HG03520 (cell line): ENCODE data around the gene RP9.
"Not testable (repeated sequence)": the region's sequence is repeated elsewhere in the genome, so short reads cannot be mapped to it uniquely, and the experiment has no call there.

Source experiments
- ATAC-seq: cut with Tn5 transposase; IDR thresholded peaks from one replicate; pipeline ENCODE4 v1.9.1; 2021; ENCODE audit warnings: mild to moderate bottlenecking, moderate library complexity; ENCODE audit not compliant: unreplicated experiment

The RP9 gene

DNA sequence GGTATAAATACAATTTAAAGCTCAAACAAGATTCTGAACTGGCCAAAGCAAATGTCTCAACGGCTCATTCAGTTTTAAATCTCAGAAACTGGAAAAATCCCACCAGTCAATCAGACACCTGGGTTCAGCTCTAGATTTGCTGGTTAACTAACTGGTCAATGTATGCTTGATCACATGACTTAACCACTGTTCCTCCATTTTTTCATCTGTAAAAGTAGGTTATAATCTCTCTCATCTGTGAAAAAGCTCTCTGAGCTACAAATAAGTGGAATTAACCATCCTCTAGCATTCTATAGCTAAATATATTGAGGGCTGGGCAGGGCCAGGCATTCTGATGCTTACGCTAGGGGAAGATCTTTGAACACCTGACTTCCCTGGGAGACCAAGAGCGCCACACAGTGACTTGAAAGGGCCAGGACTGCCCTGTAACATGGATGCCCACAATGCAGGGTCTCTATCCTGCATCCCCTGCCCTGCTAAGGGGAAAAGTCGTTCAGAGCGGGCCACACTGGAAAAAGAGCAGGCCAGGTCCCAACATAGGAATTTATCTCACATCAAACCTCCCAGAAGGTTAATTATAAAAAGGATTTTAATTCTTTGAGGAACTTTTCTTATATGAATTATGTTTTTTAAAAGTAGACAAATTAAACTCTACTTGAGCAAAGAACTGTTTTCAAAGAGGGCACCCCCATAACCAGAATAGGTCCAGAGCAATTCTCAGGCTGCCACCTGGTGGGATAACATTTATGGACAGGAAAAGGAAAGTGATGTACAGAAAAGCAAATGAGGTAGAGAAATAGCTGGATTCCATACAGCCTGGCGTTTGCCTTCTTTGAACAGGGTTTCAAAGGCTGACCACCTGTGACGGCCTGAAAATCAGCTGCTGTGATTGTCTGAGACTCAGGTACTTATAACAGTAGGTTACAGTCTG lies 1.8 kb downstream of the RP9 start:
- peak; percentile 27 for ATAC-seq

DNA sequence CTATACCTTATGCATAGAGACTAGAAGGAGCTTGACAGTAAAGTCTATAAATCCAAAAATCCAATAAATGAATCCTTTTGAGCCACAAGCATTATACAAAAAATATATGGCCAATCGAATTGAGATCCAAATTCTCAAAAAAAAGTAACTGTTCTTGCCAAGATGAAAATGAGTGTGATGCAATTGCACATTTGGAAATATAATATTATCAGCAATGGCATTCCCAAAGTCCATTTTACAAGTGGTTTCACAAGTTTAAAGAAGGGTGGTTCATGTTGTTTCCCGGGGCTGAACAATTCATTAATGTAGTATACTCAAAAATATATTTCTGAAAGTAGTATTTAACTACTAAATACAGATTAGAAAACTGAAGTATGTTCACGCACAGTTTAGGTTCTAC lies 7.3 kb downstream of the RP9 start:
- no peak for ATAC-seq

DNA sequence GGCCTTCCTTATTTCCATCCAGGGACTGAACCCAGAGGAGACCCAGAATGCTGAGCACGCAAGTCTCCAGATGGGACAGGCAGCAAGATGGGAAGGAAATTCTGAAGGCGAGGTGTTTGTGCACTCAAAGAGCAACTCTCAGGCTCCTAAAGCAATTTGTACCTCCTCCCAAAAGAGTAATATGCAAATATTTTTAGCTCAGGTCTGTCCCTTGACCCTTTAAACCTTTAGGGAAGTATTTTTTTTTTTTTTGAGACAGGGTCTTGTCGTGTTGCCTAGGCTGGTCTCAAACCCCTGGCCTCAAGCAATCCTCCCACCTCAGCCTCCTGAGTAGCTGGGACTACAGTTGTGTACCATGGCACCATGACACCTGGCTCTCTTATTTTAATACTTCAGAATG lies 8.4 kb downstream of the RP9 start:
- ATAC-seq, result no peak

DNA sequence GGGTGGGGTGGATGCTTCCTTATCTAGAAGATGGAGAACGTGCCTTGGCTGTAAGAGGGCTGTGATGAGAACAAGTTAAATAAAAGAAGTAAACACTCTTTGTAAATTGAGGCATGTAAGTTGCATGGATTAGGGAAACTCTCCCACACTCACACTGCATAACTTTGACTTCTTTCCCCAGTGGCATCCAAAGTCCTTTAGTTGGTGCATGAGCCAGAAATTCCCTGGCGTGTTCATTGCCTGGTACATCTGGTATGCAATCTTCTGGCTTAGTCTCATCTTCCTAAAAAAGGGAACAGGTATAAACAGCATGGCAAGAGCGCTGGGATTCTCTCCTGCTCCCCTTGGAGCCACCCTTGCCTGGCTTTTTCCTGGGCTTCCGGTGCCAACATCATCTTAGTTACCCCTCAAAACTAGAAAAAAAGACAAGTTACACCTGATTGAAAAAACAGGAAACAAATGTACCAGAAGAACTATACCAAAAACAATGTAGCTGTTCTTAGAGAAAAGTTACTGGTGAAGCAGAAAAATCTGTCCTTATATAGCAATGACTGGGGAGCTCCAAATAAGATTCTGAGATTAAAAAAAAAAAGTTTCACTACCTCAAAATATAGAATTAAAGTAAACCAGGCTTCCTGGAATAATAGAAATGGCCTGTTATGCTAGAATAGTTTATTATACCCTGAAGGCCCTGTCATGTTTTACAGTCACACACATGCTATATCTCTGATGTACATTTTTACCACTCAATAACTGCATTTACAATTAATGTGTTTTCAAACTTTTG lies 9.9 kb downstream of the RP9 start:
- no peak for ATAC-seq

DNA sequence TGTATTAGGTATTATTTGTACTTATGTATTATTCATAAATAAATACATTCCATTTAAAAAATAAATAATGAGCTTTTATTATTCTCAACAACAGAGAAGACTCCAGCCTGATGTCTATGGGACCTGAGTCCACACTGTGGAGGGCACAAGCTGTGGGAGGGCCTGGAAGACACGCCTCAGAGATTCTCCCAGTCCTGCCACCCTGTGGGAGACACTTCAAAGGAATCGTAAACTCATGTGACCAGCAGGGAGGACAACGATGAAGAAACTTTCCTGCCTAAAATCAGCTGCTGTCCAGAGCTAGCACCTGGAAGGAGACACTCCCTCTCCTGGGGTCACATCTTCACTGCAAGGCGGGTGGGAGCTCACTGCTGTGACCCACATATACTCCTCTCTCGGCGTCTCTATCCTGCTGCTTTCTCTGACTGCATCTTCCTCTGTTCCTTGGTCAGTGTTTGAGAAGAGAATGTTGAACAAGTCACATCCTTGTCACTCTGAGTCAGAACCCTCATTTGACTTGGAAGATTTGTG lies 14.4 kb downstream of the RP9 start:
- ATAC-seq, result not testable (repeated sequence)

DNA sequence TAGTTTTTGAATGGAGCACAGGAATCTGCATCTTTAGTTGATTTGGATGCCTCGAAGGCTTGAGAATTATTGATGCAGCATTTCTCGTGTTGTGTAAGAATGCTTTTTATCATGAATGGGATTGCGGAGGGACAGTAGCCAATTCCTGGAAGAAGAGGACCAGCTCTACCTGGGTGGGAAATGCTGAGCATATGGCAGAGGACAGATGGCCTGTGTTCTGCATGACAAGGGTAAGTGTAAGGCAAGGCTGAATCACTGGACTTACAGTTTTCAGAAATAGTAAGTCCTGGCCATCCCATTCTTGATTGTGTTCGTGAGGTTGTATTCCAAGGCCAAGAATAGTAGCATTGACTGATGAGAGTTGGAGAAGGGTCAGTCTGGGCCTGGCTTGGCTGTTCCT lies 15.9 kb downstream of the RP9 start:
- ATAC-seq, result no peak

DNA sequence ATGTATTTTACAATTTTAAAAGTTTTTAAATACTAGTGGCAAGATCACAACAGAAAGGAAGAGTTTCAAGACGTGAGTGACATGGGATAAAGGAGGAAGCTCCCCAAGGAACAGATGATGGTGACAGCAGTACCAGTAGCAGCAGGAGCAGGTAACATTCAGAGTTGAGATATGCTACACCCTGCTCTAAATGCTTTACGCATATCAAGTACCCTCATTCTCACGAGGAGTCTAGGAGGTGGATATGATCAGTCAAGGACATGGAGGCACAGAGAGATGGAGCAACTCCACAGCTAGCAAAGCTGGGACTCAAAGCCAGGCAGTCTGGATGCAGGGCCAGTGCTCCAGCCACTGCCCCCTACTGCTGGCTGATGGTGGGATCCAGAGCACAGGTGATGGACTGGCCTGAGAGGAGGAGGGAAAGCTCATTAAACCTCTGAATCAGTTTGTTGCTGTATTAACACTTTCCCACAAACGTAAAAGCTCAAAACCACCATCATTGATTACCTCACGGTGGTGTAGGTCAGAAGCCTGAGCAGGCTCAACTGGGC lies 17.5 kb downstream of the RP9 start:
- ATAC-seq, result no peak

DNA sequence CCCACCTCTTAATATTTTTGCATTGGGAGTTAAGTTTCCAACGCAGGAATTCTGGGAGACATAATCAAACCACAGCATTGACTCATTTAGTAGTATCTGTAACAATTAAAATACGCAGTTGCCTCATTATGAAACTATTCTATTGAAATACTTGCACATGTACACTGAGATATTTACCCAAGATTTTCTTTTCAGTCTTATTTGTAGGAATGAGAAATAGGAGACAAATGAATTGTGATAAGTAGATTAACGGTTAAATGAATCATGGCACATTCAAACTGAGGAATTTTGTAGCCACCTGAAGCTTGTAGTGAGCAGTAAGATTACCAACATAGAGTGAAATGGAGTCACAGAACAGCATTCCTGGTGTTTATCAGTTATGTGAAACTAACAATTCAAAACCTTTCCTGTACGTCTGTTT lies 18.1 kb downstream of the RP9 start:
- ATAC-seq, result no peak

DNA sequence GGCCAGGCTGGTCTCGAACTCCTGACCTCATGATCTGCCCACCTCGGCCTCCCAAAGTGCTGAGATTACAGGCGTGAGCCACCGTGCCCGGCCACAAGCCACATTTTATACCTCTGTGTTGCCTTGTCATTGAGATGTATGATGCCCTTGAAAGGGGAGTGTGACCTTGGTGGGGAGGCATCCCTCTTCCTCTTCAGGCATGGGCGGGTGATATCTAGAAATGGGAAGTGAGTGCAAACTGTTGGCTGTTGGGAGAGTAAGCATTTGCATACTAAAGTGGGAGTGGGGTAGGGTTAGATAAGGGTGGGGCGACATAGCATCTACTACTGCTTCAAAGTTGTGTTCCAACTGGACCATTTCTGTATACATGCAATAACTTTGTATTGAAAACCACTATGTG lies 20.1 kb downstream of the RP9 start:
- ATAC-seq, result no peak

DNA sequence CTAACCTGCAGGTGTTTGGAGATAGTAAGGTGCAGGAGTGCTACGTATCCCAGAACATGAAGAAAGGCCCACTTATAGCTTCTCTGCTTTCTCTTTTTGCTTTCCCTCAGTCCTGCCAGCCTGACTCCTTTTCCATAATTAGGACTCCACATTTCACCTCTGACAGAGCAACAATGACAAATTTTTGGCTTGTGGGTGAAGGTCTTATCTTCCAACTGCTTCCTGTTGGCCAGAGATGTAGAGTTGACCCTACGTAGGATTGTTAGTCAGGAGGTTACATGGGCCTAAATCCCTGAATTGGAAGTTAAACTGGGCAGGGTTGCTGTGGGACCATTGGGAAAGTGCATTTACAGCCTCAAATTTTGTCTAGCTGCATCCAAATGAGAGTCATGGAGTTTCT lies 21.3 kb downstream of the RP9 start:
- ATAC-seq, result no peak

DNA sequence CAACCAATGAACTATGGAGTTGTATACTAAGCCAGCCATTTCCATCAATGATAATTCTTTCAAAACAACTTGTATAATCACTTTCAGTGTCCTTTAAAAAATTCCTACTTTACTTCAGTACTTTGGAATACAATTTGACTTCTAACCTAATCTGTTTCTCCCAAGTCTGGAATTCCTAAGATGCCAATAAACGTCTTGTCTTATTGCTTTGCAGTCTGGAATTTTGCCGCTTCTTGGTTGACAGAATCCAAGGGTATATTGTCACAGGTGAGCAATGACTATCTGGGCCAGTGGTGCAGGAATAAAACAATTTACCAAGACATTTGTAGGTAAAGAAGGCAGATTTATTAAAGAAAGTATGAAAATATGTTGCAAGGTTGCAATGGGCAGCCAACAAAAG lies 21.8 kb downstream of the RP9 start:
- ATAC-seq, result no peak

DNA sequence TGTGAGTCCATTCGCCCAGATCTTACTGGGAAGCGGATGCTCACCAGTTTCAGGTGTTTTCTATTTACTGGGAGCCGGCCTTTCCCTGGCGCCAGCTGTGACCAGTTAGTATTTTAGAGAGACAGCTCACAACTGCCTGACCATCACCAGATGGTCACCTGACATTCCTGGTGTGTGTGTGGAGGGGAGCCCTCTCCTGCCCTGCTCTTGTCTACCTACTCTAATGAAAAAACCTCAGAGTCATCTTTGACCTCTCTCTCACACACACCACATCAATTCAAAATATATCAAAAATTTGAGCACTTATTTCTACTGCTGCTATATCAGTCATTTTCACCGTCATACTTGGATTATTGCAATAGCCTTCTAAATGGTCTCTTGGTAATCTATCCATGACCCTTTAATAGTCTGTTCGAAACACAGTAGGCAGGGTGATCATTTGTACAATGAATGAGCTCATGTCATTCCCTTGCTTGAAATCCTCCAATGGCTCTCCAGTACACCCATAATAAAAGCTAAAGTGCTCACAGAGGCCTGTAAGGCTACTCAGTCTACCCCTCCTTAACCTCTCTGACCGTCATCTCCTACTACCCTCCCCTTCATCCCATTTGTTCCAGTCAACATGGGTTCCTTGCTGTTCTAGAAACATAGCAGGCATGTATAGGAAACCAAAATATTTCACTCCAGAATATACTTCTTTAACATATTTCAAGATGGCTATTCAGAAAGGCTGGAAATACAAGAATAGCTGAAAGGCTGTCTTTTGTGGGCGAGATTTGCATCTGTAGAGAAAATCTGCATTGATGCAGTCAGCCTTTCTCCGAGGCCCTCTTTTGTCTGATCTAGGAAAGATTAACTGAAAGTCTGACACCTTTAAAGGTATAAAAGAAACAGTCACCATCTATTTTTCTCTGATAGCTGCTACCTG lies 29.2 kb downstream of the RP9 start:
- no peak for ATAC-seq

DNA sequence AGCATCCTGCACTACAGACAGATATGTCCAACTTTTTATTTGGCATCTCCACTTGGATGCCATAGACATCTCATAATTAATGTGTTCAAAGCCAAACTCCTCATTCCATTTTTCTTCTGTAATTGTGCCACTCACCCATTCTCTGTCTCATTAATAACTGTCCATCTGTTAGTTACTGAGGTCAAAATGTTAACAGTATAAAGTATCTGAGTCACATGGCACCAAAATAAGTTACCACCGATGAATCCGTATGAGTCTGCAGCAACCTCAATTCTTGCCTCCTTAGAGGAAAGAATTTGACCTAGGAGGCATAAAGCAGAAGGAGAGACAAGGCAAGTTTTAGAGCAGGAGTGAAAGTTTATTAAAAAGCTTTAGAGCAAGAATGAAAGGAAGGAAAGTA lies 30.1 kb downstream of the RP9 start:
- no peak for ATAC-seq

DNA sequence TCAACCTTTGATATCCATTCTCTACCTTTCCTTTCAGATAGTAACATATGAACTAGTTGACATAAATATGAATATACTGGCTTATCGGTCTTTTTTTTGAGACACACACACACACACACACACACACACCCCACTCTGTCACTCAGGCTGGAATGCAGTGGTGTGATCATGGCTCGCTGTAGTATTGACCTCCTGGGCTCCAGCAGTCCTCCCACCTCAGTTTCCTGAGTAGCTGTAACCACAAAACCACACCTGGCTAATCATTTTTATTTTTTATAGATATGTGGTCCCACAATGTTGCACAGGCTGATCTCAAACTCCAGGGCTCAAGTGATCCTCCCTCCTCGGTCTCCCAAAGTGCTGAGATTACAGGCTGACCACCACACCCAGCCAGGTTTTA lies 32.5 kb downstream of the RP9 start:
- no peak for ATAC-seq

DNA sequence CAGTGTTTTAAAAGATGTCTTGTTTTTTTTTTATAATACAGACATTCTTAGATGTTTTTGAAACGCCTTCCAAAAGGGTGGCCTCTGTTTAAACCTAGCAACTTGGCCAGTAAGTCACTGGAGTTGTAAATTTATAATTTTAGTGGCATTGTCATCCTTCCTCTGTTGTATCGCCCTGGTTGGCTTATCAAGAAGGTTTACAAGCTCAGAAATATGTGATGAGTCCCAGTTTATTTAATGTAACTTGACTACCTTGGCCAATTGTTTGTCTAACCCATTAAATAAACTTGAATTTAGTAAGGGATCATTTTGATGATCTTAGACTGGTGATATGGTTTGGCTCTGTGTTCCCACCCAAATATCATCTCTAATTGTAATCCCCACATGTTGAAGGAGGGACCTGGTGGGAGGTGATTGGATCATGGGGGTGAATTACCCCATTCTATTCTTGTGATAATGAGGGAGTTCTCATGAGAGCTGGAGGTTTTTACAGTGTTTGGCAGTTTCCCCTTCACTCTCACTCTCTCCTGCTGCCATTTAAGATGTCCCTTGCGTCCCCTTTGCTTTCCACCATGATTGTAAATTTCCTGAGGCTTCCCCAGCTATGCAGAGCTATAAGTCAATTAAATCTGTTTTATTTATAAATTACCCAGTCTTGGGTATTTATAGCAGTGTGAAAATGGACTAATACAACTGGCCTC lies 33.2 kb downstream of the RP9 start:
- no peak for ATAC-seq

DNA sequence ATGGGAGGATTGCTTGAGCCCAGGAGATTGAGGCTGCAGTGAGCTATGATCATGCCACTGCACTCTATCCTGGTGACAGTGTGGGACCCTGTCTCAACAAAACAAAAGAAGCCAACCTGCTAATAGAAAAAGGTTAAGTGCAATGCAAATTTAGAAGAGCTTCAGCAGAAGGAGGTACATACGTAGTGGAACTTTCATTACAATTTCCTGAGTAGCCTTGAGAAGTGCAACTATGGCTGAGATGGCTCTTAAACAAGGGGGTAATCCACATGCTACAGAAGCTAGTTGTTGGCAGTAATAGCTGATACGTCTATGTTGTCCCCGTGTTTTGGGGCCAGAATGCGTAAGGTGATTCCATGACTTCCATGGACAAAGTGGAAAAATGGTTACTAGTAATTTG lies 36.0 kb downstream of the RP9 start:
- no peak for ATAC-seq

DNA sequence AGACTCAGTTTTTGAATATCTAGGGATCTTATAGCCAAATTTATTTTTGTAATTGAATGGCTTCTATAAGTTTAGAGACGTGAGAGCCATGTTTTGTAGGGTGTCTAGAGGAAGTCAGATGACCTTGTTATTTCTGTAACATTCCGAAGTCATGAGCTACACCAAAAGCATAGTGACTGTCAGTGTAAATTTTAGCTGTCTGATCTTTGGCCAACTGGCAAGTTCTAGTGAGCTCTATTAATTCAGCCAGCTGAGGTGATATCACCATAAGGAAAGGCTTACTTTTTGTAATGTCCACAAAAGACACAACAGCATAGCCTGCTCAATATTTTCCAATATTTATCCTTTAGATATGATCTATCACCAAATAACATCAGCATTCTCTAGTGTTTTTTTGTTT lies 36.7 kb downstream of the RP9 start:
- ATAC-seq, result no peak

DNA sequence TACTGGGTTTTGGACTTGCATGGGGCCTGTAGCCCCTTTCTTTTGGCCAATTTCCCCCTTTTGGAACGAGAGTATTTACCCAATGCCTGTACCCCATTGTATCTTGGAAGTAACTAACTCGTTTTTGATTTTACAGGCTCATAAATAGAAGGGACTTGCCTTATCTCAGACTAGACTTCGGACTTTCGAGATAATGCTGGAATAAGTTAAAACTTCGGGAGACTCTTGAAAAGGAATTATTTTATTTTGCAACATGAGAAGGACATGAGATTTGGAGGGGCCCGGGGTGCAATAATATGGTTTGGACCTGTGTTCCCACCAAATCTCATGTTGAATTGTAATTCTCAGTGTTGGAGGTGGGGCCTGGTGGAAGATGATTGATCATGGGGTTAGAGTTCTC lies 38.4 kb downstream of the RP9 start:
- ATAC-seq, result no peak

DNA sequence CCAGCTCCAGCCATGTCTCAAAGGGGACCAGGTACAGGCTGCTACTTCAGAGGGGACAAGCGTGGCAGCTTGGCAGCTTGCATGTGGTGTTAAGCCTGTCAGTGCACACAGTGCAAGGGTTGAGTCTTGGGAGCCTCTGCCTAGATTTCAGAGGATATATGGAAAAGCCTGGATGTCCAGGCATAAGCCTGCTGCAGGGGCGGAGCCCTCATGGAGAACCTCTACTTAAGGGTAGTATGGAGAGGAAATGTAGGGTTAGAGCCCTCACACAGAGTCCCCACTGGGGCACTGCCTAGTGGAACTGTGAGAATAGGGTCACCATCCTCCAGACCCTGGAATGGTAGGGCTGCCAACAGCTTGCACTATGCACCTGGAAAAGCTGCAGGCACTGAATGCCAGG lies 38.9 kb downstream of the RP9 start:
- no peak for ATAC-seq

DNA sequence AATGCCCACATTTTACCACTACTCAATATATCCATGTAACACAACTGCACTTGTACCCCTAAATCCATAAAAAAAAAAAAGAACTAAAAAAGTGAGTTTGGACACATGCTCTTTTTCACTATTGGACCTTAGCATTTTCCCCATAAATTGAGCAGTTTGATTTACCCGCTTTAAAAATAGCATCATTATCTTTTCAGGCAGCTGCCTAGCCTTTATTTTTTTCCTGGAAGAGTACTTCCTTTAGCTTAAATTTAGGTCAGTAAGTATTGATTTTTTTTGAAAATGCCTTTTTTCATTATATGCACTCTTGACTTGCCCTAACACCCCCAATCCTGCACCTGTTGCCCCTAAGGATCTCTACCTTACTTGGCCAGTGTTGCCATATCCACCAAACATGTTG lies 41.3 kb downstream of the RP9 start:
- no peak for ATAC-seq
